Measurements from ENCODE around the gene MDM1. TPM values are rescaled to one million over a fixed set of nuclear protein-coding genes. Genes with fewer than 3 reads are reported as not detected.

The MDM1 gene
- total RNA-seq, 1 donor from 2014 or later: 21.4 TPM

DNA sequence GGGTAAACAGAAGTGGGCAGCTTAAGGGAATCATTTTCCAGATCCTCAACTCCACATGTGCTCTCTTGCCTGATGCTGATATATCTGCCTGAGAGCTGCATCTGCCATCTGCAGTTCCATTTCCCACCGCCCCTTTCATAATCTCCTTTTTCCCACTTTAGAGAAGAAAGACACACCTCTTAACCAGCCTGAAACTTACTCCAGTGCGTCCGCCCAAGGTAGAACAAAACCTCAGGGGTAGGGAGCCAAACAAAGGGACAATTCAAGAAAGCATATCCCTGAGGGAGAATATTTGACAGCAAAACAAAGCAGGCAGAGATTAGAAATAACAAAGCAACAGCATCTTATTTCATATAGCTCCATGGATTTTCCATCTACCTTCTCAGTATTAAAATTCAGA lies 4.3 kb downstream of the MDM1 start:
- peaks cover 49% of the 10 kb centered on the region for H3K4me1 Mint-ChIP-seq
- no peak for DNase-seq (ENCODE audit: low spot score in 2 of 2, unreplicated experiment in 2 of 2)
- H3K27ac Mint-ChIP-seq: peak overlapping the region; percentile 19
- TF ChIP-seq, protein P1, sequence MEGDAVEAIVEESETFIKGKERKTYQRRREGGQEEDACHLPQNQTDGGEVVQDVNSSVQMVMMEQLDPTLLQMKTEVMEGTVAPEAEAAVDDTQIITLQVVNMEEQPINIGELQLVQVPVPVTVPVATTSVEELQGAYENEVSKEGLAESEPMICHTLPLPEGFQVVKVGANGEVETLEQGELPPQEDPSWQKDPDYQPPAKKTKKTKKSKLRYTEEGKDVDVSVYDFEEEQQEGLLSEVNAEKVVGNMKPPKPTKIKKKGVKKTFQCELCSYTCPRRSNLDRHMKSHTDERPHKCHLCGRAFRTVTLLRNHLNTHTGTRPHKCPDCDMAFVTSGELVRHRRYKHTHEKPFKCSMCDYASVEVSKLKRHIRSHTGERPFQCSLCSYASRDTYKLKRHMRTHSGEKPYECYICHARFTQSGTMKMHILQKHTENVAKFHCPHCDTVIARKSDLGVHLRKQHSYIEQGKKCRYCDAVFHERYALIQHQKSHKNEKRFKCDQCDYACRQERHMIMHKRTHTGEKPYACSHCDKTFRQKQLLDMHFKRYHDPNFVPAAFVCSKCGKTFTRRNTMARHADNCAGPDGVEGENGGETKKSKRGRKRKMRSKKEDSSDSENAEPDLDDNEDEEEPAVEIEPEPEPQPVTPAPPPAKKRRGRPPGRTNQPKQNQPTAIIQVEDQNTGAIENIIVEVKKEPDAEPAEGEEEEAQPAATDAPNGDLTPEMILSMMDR (IDR thresholded peaks at IDR 0.05; ENCODE audit: unreplicated experiment): no peak
- H3K4me3 Mint-ChIP-seq: no peak overlapping the region
- peaks cover 7% of the 10 kb centered on the region for H3K36me3 Mint-ChIP-seq
- H3K9me3 Mint-ChIP-seq: no peaks in the 10 kb centered on the region
- no peaks in the 10 kb centered on the region for H3K27me3 Mint-ChIP-seq (ENCODE audit: low read depth)

DNA sequence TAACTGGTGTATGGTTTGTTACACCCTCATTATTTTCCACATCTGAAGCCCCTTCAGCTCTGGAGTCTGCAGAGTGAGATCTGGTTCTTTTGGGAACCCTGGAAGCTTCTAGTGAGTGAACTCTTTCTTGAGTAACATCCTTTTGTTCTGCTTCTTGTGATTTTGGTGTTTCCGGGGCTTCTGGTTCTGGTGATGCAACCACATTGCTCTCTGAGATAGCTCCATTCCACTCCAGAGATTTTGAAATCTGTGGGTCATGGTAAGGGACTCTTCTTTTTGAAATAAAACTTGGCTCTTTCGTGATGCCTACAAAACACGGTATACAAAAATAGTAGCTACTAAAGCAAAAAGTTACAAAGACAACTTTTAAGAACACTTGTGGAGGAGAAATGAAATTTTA lies 5.4 kb downstream of the MDM1 start:
- TF ChIP-seq, protein P1 (IDR thresholded peaks at IDR 0.05; ENCODE audit: unreplicated experiment): no peak
- H3K9me3 Mint-ChIP-seq: no peaks in the 10 kb centered on the region
- DNase-seq (ENCODE audit: low spot score in 2 of 2, unreplicated experiment in 2 of 2): no peak
- H3K4me1 Mint-ChIP-seq: peaks cover 46% of the 10 kb centered on the region
- peaks cover 10% of the 10 kb centered on the region for H3K36me3 Mint-ChIP-seq
- no peaks in the 10 kb centered on the region for H3K27me3 Mint-ChIP-seq (ENCODE audit: low read depth)
- H3K4me3 Mint-ChIP-seq: no peak overlapping the region
- no peak overlapping the region for H3K27ac Mint-ChIP-seq

DNA sequence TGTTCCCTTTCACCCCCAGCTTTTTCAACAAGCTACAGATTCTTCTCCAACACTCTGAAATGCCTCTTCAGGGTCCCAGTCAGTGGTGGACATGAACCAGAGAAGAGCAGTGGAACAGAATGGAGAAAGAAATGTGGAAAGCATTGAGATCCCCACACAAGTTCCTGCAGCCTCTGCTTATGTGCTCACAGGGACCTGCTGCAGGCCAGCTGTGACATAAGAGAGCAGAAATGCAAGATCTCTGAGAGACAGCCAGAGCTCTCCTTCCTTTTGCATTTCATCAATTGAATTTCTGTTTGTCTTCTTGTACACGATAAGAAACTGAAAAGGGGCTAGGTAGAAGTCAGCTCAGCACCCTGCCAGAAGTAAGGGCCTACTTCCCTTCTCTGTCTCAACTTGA lies 6.2 kb downstream of the MDM1 start:
- Mint-ChIP-seq H3K4me1 (peaks cover 39% of the 10 kb centered on the region), H3K36me3 (peaks cover 10% of the 10 kb centered on the region), H3K27ac (peak overlapping the region; percentile 7), H3K4me3 (no peak overlapping the region), H3K27me3 (ENCODE audit: low read depth) (no peaks in the 10 kb centered on the region), H3K9me3 (no peaks in the 10 kb centered on the region)
- no peak for DNase-seq (ENCODE audit: low spot score in 2 of 2, unreplicated experiment in 2 of 2)
- TF ChIP-seq, protein P1 (IDR thresholded peaks at IDR 0.05; ENCODE audit: unreplicated experiment): no peak

DNA sequence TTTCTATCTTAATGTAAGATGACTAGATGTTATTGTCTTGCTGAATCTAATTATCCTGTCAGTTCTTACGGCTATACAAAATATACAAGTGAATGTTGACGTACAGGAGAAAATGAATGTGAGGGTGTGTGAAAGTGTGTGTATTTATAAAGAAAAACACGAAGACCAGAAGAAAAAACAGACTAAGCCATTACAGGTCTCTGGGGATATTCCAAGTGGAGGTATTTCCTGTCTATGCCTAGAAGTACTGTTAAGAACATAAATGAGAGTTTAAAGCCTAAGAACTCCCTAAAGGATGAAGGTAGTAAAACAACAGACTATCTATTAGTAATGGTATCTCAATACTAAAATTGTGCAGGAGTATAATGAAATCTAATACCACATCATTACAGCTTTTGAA lies 7.6 kb downstream of the MDM1 start:
- Mint-ChIP-seq H3K4me3 (no peak overlapping the region), H3K9me3 (no peaks in the 10 kb centered on the region), H3K36me3 (peaks cover 10% of the 10 kb centered on the region), H3K4me1 (peaks cover 39% of the 10 kb centered on the region), H3K27me3 (ENCODE audit: low read depth) (no peaks in the 10 kb centered on the region), H3K27ac (peak overlapping the region; percentile 51)
- no peak for DNase-seq (ENCODE audit: low spot score in 2 of 2, unreplicated experiment in 2 of 2)
- TF ChIP-seq, protein P1 (IDR thresholded peaks at IDR 0.05; ENCODE audit: unreplicated experiment): no peak

DNA sequence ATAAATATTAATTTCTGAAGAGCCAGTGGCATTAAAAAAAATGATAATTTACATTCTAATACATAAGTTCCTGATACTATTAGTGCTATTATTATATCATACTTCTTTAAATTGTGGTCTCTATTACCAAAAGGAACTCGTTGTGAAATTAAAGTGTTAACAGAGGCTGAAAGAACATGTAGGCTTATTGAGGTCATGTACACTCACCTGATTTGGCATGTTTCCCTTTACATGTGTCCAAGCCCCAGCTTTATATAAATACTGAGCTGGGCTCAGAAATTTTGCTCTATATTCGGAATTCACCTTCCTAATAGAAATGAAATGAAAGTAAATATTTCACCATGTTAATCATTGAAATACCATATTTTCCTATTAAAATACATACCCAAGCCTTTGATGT lies 11.0 kb downstream of the MDM1 start:
- Mint-ChIP-seq H3K36me3 (peaks cover 4% of the 10 kb centered on the region), H3K27me3 (ENCODE audit: low read depth) (no peaks in the 10 kb centered on the region), H3K27ac (no peak overlapping the region), H3K4me1 (peaks cover 24% of the 10 kb centered on the region), H3K9me3 (no peaks in the 10 kb centered on the region), H3K4me3 (no peak overlapping the region)
- TF ChIP-seq, protein P1 (IDR thresholded peaks at IDR 0.05; ENCODE audit: unreplicated experiment): no peak
- no peak for DNase-seq (ENCODE audit: low spot score in 2 of 2, unreplicated experiment in 2 of 2)
